Measurements from ENCODE around the gene KLHL1.

The KLHL1 gene

DNA sequence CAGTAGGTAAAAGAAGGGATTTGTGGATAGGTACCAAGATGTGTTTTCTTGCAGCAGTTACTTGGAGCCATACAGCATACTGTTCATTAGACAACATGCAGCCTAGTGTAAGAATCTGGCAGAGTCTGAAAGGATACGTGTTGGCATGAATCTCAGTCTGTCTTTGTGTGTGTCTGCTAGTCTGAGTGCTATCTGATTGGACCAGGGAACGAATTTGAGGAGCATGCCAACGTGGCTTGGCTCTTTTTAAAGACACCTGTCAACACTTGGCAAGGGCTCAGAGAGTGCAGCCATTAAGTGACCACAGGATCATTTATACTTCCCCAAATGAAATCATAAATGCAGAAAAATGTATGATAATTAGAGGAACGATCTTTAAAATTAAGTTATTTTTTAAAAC is 28.2 kb downstream of the KLHL1 start:
- CTCF ChIA-PET = interaction anchor here (0.6 kb wide), 1 partner anchor 626 kb away, joined by 3 read pairs; no protein-coding TSS in a partner anchor
- DNase-seq (ENCODE audit: extremely low spot score) = no peak

DNA sequence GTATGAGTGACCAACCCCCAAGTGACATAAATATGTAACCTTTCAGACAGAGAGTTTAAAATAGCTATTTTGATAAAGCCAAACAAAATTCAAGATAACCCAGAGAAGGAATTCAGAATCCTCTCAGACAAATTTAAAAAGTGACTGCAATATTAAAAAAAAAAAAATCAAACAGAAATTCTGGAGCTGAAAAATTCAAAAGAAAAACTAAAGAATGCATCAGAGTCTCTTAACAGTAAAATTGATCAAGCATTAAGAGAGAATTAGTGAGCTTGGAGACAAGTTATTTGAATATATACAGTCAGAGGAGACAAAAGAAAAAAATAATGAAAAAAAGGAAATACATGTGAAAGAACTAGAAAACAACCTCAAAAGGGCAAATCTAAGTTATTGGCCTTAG is 53.7 kb downstream of the KLHL1 start:
- TF ChIP-seq, protein P1, sequence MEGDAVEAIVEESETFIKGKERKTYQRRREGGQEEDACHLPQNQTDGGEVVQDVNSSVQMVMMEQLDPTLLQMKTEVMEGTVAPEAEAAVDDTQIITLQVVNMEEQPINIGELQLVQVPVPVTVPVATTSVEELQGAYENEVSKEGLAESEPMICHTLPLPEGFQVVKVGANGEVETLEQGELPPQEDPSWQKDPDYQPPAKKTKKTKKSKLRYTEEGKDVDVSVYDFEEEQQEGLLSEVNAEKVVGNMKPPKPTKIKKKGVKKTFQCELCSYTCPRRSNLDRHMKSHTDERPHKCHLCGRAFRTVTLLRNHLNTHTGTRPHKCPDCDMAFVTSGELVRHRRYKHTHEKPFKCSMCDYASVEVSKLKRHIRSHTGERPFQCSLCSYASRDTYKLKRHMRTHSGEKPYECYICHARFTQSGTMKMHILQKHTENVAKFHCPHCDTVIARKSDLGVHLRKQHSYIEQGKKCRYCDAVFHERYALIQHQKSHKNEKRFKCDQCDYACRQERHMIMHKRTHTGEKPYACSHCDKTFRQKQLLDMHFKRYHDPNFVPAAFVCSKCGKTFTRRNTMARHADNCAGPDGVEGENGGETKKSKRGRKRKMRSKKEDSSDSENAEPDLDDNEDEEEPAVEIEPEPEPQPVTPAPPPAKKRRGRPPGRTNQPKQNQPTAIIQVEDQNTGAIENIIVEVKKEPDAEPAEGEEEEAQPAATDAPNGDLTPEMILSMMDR (IDR thresholded peaks at IDR 0.05; ENCODE audit: control extremely low read depth, extremely low read depth, low read depth, missing control alignments) = no peak
- POLR2A ChIA-PET = no interaction called here
- CTCF ChIA-PET = no interaction called here

More for the DNA sequence above, 28.2 kb downstream of the KLHL1 start:
- TF ChIP-seq, protein P1 (IDR thresholded peaks at IDR 0.05; ENCODE audit: control extremely low read depth, extremely low read depth, low read depth, missing control alignments) = no peak
- POLR2A ChIA-PET = no interaction called here

DNA sequence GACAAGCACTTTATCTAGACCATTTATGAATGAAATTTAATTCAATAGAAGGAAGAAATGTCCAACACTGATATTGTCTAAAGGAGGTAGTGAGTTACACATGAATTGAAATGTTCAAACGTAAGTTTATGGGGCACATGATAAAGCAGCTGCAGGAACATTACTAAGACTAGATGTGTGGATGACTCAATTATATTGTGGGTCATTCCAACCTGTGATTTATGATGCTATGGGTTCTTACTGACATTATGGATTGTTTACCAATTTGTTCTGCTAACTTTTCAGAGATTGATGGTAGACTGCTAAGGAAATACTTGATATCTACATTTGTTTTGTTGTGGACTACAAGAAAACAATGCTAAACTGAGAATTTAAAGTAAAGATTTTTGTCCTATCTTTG is 56.7 kb downstream of the KLHL1 start:
- CTCF ChIA-PET = no interaction called here
- TF ChIP-seq, protein P1 (IDR thresholded peaks at IDR 0.05; ENCODE audit: control extremely low read depth, extremely low read depth, low read depth, missing control alignments) = no peak
- no peak for DNase-seq (ENCODE audit: extremely low spot score)
- POLR2A ChIA-PET = no interaction called here

More for the DNA sequence above, 53.7 kb downstream of the KLHL1 start:
- DNase-seq (ENCODE audit: extremely low spot score) = no peak

DNA sequence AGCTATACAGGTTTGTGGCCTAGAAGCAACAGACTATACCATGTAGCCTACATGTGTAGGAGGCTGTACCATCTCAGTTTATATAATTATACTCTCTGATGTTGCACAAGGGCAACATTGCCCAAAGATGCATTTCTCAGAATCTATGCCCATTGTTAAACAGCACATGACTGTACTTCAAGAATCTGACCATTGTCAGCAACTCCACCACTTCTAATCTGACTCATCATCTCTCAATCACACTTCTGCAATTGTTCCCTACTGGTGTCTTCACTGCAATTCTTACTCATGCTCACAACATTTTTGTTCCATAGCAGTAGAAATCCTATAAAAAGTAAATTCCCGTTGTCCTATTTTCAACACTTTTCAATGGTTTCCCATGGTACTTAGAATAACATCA is 64.6 kb downstream of the KLHL1 start:
- CTCF ChIA-PET = no interaction called here
- POLR2A ChIA-PET = no interaction called here
- DNase-seq (ENCODE audit: extremely low spot score) = peak; percentile 8
- TF ChIP-seq, protein P1 (IDR thresholded peaks at IDR 0.05; ENCODE audit: control extremely low read depth, extremely low read depth, low read depth, missing control alignments) = no peak

DNA sequence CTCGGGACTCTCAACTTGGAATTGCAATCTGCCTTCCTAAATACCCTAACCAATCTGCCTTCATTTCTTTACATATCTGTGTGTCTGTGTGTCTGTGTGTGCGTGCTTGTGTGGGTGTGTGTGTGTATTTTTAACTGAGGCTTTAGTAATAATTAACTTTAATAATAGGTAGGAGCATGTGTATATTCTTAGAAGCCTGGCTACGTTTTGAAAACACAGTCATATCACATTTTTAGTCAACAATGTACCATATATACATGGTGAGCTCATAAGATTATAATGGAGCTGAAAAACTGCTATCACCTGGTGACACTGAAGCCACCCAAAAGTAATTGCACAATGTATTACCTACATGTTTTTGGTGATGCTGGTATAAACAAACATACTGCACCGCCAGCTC is 66.1 kb downstream of the KLHL1 start:
- ChIA-PET POLR2A (no interaction called here), CTCF (no interaction called here)
- DNase-seq (ENCODE audit: extremely low spot score) = no peak
- TF ChIP-seq, protein P1 (IDR thresholded peaks at IDR 0.05; ENCODE audit: control extremely low read depth, extremely low read depth, low read depth, missing control alignments) = no peak

DNA sequence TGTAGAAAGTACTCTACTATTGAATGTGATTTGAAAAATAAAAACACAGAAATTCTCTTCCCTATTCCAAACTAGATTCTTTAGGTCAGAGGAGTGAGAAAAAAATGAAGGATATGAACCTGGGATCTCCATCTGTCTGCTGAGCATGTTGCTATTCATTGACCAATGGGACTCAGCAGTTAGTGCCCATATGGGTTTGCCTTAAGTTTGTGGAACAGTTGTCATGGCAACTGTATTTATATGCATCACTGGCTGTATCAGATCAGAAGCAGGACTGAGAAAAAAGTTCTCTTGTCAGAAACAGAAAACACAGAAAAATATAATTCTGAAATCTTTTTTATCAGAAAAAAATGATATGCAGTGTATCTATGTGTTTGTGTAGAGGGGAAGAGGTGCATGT is 74.0 kb downstream of the KLHL1 start:
- ChIA-PET POLR2A (no interaction called here), CTCF (no interaction called here)
- no peak for DNase-seq (ENCODE audit: extremely low spot score)
- TF ChIP-seq, protein P1 (IDR thresholded peaks at IDR 0.05; ENCODE audit: control extremely low read depth, extremely low read depth, low read depth, missing control alignments) = no peak

- ChIA-PET POLR2A (no interaction called here), CTCF (no interaction called here)
- no peak for DNase-seq (ENCODE audit: extremely low spot score)
- TF ChIP-seq, protein P1 (IDR thresholded peaks at IDR 0.05; ENCODE audit: control extremely low read depth, extremely low read depth, low read depth, missing control alignments) = no peak
Measured at GRCh38 chr13:70027551-70027950, 80.7 kb downstream of the KLHL1 start.

All from GM10248 (cell line).